Fibroblast of skin of left quadriceps (primary cell): ENCODE data around the gene CD33.

Experiments
- DNase-seq, 2 experiments: peaks; one replicate each; pipeline ENCODE4 v3.0.0-alpha.2; 2013; ENCODE audit warnings: low read depth in 2 of 2

The CD33 gene

GRCh38 chr19:51258165-51259160 is 33.6 kb downstream of the CD33 start:
- DNase-seq = no peak

- peak in 1 of 2 experiments; percentile 0 for DNase-seq
Observed at GRCh38 chr19:51259348-51260245, 34.7 kb downstream of the CD33 start.

GRCh38 chr19:51263808-51264207 is 38.9 kb downstream of the CD33 start:
- DNase-seq = no peak

GRCh38 chr19:51271067-51271466 is 46.2 kb downstream of the CD33 start:
- DNase-seq = no peak

GRCh38 chr19:51272183-51272810 is 47.4 kb downstream of the CD33 start:
- no peak for DNase-seq

- DNase-seq = no peak
Observed at GRCh38 chr19:51274049-51274770, 49.3 kb downstream of the CD33 start.

- no peak for DNase-seq
Observed at GRCh38 chr19:51277112-51277511, 52.2 kb downstream of the CD33 start.

GRCh38 chr19:51282335-51282734 is 57.5 kb downstream of the CD33 start:
- no peak for DNase-seq

- DNase-seq = no peak
Observed at GRCh38 chr19:51285682-51286081, 60.8 kb downstream of the CD33 start.
